PFSK-1 (cell line): Measurements from ENCODE around the gene FGFR4.

Source experiments
- FOXP2 ChIP-seq: optimal IDR thresholded peaks from 2 replicates; pipeline ENCODE3; 2011; ENCODE audit warnings: borderline replicate concordance, control low read depth, inconsistent platforms; ENCODE audit not compliant: insufficient read depth; ENCODE audit errors: extremely low read length, extremely low read depth
- POLR2AphosphoS5 ChIP-seq: IDR thresholded peaks from 2 replicates; pipeline ENCODE4 v1.6.1; 2012; ENCODE audit warnings: low read depth, mild to moderate bottlenecking, control low read depth, low read length, moderate library complexity
- REST ChIP-seq, 2 experiments: IDR thresholded peaks; 2 replicates each; pipeline versions ENCODE4 v1.6.1 to v1.8.0; 2011 to 2012; ENCODE audit warnings: low read depth in 2 of 2, low read length in 2 of 2, control low read depth in 1 of 2, inconsistent platforms in 1 of 2, mild to moderate bottlenecking in 1 of 2, moderate library complexity in 1 of 2; ENCODE audit not compliant: insufficient read depth in 1 of 2
- SIN3A ChIP-seq: IDR thresholded peaks from 2 replicates; pipeline ENCODE4 v1.6.1; 2012; ENCODE audit warnings: mild to moderate bottlenecking, low read length, moderate library complexity, borderline replicate concordance; ENCODE audit not compliant: insufficient read depth
- TAF1 ChIP-seq: IDR thresholded peaks from 2 replicates; pipeline ENCODE4 v1.6.1; 2012; ENCODE audit warnings: low read length, control low read depth, borderline replicate concordance; ENCODE audit not compliant: insufficient read depth

FGFR4 gene

GRCh38 chr5:177105691-177106476 is 19.2 kb downstream of the FGFR4 start:
- TF ChIP-seq REST (IDR thresholded peaks at IDR 0.05; ENCODE audit: insufficient read depth in 1 of 2, low read depth in 2 of 2, low read length in 2 of 2) = no peak
- no peak for TF ChIP-seq FOXP2

GRCh38 chr5:177107159-177107558 is 20.4 kb downstream of the FGFR4 start:
- no peak for TF ChIP-seq REST (IDR thresholded peaks at IDR 0.05; ENCODE audit: insufficient read depth in 1 of 2, low read depth in 2 of 2, low read length in 2 of 2)
- TF ChIP-seq TAF1 = no peak
- no peak for TF ChIP-seq SIN3A
- no peak for TF ChIP-seq POLR2AphosphoS5
- TF ChIP-seq FOXP2 = no peak

GRCh38 chr5:177109810-177110209 is 23.1 kb downstream of the FGFR4 start:
- TF ChIP-seq FOXP2 (no peak), TAF1 (no peak), REST (IDR thresholded peaks at IDR 0.05; ENCODE audit: insufficient read depth in 1 of 2, low read depth in 2 of 2, low read length in 2 of 2) (no peak), POLR2AphosphoS5 (no peak), SIN3A (no peak)

- TF ChIP-seq FOXP2 = no peak
- no peak for TF ChIP-seq TAF1
- no peak for TF ChIP-seq POLR2AphosphoS5
- no peak for TF ChIP-seq SIN3A
- no peak for TF ChIP-seq REST (IDR thresholded peaks at IDR 0.05; ENCODE audit: insufficient read depth in 1 of 2, low read depth in 2 of 2, low read length in 2 of 2)
These were observed 25.1 kb downstream of the FGFR4 start for GRCh38 chr5:177111720-177112394.
